Esophagus squamous epithelium (tissue), 4 donors: ENCODE data around the gene PDLIM7.

ENCODE experiments used
- POLR2A ChIP-seq, 4 donors: fragments of 450-650 bp; IDR thresholded peaks; one replicate each; pipeline ENCODE4 v1.6.1; 2017; ENCODE audit warnings: antibody characterized with exemption in 4 of 4, mild to moderate bottlenecking in 4 of 4, moderate library complexity in 3 of 4
- TF ChIP-seq, protein P1 (sequence below), 6 experiments: fragments of 450-650 bp in 4 of 6; fragments of 200-600 bp in 2 of 6; sonication (generic) in 2 of 6; IDR thresholded peaks; one replicate each; pipeline ENCODE4 v1.5.1; 2016 to 2019; ENCODE audit warnings: antibody characterized with exemption in 6 of 6, mild to moderate bottlenecking in 4 of 6, moderate library complexity in 4 of 6

DNA sequence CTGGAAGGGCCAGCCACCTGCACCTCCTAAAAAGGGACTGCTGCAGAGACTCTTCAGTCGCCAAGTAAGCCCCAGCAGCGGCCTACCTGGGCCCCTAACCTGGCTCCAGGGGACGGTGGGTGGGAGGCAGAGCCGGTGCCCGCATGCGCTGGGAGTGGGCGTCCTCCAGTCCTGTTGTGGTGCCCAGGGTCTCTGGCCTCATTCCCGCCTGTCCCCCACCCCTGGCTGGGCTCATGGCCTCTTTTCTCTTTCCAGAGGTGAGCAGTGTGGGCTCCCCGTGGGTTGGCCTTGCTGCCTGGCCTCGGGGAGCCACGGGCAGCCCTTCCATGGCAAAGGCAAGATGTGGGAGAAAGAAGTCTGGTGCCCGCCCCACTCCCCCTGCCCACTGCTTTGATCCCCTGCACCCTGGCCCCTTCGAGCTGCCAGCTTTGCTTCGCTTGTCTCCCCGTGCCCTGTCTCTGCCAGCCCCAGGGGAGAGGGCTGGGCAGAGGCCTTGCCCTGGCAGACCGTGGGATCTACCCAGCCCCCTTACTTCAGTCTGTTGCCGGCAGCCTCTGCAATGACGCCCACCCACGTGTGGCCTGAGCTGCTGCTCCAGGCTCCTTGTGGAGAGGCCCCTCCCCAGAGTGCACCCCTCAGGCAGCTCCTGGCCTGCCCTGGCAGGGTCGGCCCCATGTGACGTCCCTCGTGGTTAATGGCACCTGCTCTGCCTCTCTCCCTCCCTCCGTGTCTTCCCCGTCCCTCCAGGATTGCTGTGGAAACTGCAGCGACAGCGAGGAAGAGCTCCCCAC is 56.2 kb downstream of the PDLIM7 start:
- TF ChIP-seq, protein P1, sequence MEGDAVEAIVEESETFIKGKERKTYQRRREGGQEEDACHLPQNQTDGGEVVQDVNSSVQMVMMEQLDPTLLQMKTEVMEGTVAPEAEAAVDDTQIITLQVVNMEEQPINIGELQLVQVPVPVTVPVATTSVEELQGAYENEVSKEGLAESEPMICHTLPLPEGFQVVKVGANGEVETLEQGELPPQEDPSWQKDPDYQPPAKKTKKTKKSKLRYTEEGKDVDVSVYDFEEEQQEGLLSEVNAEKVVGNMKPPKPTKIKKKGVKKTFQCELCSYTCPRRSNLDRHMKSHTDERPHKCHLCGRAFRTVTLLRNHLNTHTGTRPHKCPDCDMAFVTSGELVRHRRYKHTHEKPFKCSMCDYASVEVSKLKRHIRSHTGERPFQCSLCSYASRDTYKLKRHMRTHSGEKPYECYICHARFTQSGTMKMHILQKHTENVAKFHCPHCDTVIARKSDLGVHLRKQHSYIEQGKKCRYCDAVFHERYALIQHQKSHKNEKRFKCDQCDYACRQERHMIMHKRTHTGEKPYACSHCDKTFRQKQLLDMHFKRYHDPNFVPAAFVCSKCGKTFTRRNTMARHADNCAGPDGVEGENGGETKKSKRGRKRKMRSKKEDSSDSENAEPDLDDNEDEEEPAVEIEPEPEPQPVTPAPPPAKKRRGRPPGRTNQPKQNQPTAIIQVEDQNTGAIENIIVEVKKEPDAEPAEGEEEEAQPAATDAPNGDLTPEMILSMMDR (IDR thresholded peaks at IDR 0.05) = no peak
- TF ChIP-seq POLR2A (IDR thresholded peaks at IDR 0.05) = no peak
